PC-9 (cell line): ENCODE results near the gene NCSTN.

Experiments used
- EZH2 ChIP-seq: fragments of 200-600 bp; sonication (generic); IDR thresholded peaks from 2 replicates; pipeline ENCODE4 v1.8.0; 2017; ENCODE audit warnings: antibody characterized with exemption, low read depth
- TF ChIP-seq, protein P1 (sequence below): fragments of 200-600 bp; sonication (generic); conservative IDR thresholded peaks from 2 replicates; pipeline ENCODE4 v1.6.1; 2017; ENCODE audit warnings: mixed run types, antibody characterized with exemption, mild to moderate bottlenecking, moderate library complexity

DNA sequence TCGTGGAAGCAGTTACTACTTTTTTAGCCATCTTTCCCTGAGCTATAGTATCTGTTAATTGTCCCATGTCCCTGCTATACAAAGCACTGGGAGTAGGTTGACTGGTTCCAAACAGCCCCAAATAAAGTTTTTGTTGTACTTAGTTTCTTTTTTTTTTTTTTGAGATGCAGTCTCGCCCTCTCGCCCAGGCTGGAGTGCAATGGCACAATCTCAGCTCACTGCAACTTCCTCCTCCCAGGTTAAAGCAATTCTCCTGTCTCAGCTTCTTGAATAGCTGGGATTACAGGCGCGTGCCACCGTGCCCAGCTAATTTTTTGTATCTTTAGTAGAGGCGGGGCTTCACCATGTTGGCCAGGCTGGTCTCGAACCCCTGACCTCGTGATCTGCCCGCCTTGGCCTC lies 3.3 kb downstream of the NCSTN start:
- TF ChIP-seq, protein P1, sequence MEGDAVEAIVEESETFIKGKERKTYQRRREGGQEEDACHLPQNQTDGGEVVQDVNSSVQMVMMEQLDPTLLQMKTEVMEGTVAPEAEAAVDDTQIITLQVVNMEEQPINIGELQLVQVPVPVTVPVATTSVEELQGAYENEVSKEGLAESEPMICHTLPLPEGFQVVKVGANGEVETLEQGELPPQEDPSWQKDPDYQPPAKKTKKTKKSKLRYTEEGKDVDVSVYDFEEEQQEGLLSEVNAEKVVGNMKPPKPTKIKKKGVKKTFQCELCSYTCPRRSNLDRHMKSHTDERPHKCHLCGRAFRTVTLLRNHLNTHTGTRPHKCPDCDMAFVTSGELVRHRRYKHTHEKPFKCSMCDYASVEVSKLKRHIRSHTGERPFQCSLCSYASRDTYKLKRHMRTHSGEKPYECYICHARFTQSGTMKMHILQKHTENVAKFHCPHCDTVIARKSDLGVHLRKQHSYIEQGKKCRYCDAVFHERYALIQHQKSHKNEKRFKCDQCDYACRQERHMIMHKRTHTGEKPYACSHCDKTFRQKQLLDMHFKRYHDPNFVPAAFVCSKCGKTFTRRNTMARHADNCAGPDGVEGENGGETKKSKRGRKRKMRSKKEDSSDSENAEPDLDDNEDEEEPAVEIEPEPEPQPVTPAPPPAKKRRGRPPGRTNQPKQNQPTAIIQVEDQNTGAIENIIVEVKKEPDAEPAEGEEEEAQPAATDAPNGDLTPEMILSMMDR = no peak
- no peak for TF ChIP-seq EZH2
